GM19463 (cell line): Measurements from ENCODE around the gene CYP4F2.
"Not testable (repeated sequence)": the region's sequence is repeated elsewhere in the genome, so short reads cannot be mapped to it uniquely, and the experiment has no call there.

ENCODE experiments used
- ATAC-seq: cut with Tn5 transposase; IDR thresholded peaks from one replicate; pipeline ENCODE4 v1.9.1; 2021; ENCODE audit warnings: mild to moderate bottlenecking, moderate library complexity; ENCODE audit not compliant: unreplicated experiment

The CYP4F2 gene

GRCh38 chr19:15862444-15862843, 35.4 kb downstream of the CYP4F2 start:
- ATAC-seq, result no peak

GRCh38 chr19:15860522-15860921, 37.4 kb downstream of the CYP4F2 start:
- no peak for ATAC-seq

- ATAC-seq, result no peak
Observed at GRCh38 chr19:15859187-15859586, 38.7 kb downstream of the CYP4F2 start.

- ATAC-seq, result no peak
Observed at GRCh38 chr19:15850385-15850784, 47.5 kb downstream of the CYP4F2 start.

- no peak for ATAC-seq
Observed at GRCh38 chr19:15846923-15847322, 51.0 kb downstream of the CYP4F2 start.

GRCh38 chr19:15843894-15844222, 54.0 kb downstream of the CYP4F2 start:
- not testable (repeated sequence) for ATAC-seq

- no peak for ATAC-seq
Observed at GRCh38 chr19:15843203-15843893, 54.5 kb downstream of the CYP4F2 start.

GRCh38 chr19:15841875-15842569, 55.9 kb downstream of the CYP4F2 start:
- ATAC-seq, result no peak

- no peak for ATAC-seq
Observed at GRCh38 chr19:15840833-15841232, 57.0 kb downstream of the CYP4F2 start.

- not testable (repeated sequence) for ATAC-seq
Observed at GRCh38 chr19:15839888-15840287, 58.0 kb downstream of the CYP4F2 start.

- ATAC-seq, result no peak
Observed at GRCh38 chr19:15838351-15838750, 59.5 kb downstream of the CYP4F2 start.

GRCh38 chr19:15837221-15837731, 60.6 kb downstream of the CYP4F2 start:
- peak; percentile 10 for ATAC-seq

GRCh38 chr19:15836330-15837220, 61.3 kb downstream of the CYP4F2 start:
- peak; percentile 93 for ATAC-seq

- ATAC-seq, result not testable (repeated sequence)
Observed at GRCh38 chr19:15835565-15836329, 62.1 kb downstream of the CYP4F2 start.

- ATAC-seq, result not testable (repeated sequence)
Observed at GRCh38 chr19:15834232-15834631, 63.6 kb downstream of the CYP4F2 start.

GRCh38 chr19:15831626-15832025, 66.2 kb downstream of the CYP4F2 start:
- ATAC-seq, result no peak

- no peak for ATAC-seq
Observed at GRCh38 chr19:15829786-15830185, 68.1 kb downstream of the CYP4F2 start.

- ATAC-seq, result no peak
Observed at GRCh38 chr19:15829306-15829698, 68.6 kb downstream of the CYP4F2 start.

- not testable (repeated sequence) for ATAC-seq
Observed at GRCh38 chr19:15828611-15829305, 69.1 kb downstream of the CYP4F2 start.

GRCh38 chr19:15828121-15828610, 69.7 kb downstream of the CYP4F2 start:
- ATAC-seq, result no peak
